Measurements from ENCODE around the gene BRINP2.

DNA sequence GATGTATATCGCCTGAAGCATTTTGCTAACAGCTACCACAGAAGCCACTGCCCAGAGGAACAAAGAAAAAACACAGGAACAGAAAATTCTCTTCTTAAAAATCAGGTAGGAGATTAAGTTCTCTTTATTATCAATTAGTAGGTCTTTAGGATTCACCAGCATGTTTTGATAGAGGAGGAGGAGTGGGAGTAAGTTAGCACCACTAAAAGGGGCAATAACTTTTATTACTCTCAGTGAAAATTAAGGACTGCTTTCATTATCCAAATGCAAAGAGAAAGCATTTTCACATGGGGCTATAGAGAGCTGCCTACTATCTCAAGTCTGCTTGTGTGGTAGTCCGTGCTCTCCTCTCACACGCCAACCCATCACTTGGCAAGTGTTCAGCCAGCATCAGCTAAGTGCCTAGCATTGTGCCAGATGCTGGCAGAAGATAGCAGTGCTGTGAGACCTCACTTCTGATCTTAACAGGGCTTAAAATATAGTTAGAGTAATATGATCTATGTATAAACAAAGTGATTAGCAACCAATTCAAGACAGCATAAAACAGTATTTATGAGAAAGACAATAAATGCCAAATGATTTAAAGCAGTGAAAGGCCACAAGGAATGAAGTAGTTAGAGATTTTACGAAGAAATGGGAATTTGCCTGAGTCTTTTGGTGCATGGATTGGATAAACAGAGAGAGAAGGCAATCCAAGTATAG, 46.0 kb upstream of the BRINP2 start:
- TF ChIP-seq ZNF644 (CRISPR knock-in tag; IDR thresholded peaks at IDR 0.05; ENCODE audit: low read depth): no peak
- TF ChIP-seq GABPA (IDR thresholded peaks at IDR 0.05; ENCODE audit: low read depth, low read length): no peak
- TF ChIP-seq GABPA (CRISPR knock-in tag; IDR thresholded peaks at IDR 0.05; ENCODE audit: low read depth): no peak
- no peak for TF ChIP-seq NR2C2 (CRISPR knock-in tag; IDR thresholded peaks at IDR 0.05; ENCODE audit: borderline replicate concordance)
- TF ChIP-seq MAX (IDR thresholded peaks at IDR 0.05): no peak
- no peak for TF ChIP-seq POLR2A (IDR thresholded peaks at IDR 0.05; ENCODE audit: insufficient read depth in 1 of 2, low read depth in 2 of 2, low read length in 2 of 2)
- TF ChIP-seq, protein P1, sequence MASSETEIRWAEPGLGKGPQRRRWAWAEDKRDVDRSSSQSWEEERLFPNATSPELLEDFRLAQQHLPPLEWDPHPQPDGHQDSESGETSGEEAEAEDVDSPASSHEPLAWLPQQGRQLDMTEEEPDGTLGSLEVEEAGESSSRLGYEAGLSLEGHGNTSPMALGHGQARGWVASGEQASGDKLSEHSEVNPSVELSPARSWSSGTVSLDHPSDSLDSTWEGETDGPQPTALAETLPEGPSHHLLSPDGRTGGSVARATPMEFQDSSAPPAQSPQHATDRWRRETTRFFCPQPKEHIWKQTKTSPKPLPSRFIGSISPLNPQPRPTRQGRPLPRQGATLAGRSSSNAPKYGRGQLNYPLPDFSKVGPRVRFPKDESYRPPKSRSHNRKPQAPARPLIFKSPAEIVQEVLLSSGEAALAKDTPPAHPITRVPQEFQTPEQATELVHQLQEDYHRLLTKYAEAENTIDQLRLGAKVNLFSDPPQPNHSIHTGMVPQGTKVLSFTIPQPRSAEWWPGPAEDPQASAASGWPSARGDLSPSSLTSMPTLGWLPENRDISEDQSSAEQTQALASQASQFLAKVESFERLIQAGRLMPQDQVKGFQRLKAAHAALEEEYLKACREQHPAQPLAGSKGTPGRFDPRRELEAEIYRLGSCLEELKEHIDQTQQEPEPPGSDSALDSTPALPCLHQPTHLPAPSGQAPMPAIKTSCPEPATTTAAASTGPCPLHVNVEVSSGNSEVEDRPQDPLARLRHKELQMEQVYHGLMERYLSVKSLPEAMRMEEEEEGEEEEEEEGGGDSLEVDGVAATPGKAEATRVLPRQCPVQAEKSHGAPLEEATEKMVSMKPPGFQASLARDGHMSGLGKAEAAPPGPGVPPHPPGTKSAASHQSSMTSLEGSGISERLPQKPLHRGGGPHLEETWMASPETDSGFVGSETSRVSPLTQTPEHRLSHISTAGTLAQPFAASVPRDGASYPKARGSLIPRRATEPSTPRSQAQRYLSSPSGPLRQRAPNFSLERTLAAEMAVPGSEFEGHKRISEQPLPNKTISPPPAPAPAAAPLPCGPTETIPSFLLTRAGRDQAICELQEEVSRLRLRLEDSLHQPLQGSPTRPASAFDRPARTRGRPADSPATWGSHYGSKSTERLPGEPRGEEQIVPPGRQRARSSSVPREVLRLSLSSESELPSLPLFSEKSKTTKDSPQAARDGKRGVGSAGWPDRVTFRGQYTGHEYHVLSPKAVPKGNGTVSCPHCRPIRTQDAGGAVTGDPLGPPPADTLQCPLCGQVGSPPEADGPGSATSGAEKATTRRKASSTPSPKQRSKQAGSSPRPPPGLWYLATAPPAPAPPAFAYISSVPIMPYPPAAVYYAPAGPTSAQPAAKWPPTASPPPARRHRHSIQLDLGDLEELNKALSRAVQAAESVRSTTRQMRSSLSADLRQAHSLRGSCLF (CRISPR knock-in tag; IDR thresholded peaks at IDR 0.05; ENCODE audit: borderline replicate concordance): no peak
- TF ChIP-seq, protein P2, sequence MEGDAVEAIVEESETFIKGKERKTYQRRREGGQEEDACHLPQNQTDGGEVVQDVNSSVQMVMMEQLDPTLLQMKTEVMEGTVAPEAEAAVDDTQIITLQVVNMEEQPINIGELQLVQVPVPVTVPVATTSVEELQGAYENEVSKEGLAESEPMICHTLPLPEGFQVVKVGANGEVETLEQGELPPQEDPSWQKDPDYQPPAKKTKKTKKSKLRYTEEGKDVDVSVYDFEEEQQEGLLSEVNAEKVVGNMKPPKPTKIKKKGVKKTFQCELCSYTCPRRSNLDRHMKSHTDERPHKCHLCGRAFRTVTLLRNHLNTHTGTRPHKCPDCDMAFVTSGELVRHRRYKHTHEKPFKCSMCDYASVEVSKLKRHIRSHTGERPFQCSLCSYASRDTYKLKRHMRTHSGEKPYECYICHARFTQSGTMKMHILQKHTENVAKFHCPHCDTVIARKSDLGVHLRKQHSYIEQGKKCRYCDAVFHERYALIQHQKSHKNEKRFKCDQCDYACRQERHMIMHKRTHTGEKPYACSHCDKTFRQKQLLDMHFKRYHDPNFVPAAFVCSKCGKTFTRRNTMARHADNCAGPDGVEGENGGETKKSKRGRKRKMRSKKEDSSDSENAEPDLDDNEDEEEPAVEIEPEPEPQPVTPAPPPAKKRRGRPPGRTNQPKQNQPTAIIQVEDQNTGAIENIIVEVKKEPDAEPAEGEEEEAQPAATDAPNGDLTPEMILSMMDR (CRISPR knock-in tag; IDR thresholded peaks at IDR 0.05): no peak
- no peak for TF ChIP-seq HDAC2 (CRISPR knock-in tag; IDR thresholded peaks at IDR 0.05)
- no peak for TF ChIP-seq ZNF660 (CRISPR knock-in tag; IDR thresholded peaks at IDR 0.05; ENCODE audit: borderline replicate concordance, low read depth)
- TF ChIP-seq FOXM1 (CRISPR knock-in tag; IDR thresholded peaks at IDR 0.05): no peak
- no peak for TF ChIP-seq IRF2 (CRISPR knock-in tag; IDR thresholded peaks at IDR 0.05)
